HG03025 (cell line): ENCODE data around the gene CTLA4.
A peak's percentile ranks its signal among the peaks of the same experiment; 100 is the strongest.
"Not testable (repeated sequence)": the region's sequence is repeated elsewhere in the genome, so short reads cannot be mapped to it uniquely, and the experiment has no call there.

ENCODE experiments used
- ATAC-seq: cut with Tn5 transposase; IDR thresholded peaks from one replicate; pipeline ENCODE4 v1.9.1; 2021; ENCODE audit warnings: mild to moderate bottlenecking, moderate library complexity; ENCODE audit not compliant: unreplicated experiment, low FRiP score

The CTLA4 gene

DNA sequence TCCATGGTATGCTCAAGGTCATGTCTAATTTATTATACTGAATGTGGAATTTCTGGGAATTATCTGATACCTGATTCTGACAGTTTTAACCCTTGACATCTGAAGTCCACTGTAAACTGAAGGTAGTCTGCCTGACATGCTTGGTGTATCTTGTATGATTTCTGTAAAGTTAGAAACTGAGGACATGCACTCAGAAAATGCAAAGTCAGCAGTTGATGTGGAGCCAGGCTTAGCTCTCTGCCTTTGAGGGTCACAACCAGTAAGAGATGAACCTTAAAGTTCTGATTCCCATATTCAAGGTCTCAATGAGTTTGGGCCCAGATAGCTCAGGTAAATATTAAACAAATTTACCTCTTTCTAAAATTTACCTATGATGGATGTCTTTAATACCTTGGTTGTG is 12.3 kb upstream of the CTLA4 start:
- no peak for ATAC-seq

DNA sequence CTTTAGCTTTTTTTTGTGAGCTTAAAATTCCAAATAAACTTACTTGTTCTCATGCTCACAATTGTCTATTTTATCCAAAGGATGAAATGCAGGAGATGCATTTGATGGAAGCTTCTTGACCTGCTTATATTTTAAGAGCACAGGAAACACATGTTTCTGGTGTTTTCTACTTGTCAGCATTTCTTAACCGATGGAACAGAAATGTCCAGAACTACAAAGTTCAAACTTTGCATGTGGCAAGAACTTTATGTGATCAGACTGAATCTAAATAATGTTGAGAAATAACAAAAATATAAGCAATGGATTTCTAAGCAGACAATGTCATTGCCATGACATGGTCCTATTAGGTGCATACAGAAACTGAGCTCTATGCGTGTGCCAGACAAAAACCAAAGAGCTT is 9.9 kb upstream of the CTLA4 start:
- no peak for ATAC-seq

DNA sequence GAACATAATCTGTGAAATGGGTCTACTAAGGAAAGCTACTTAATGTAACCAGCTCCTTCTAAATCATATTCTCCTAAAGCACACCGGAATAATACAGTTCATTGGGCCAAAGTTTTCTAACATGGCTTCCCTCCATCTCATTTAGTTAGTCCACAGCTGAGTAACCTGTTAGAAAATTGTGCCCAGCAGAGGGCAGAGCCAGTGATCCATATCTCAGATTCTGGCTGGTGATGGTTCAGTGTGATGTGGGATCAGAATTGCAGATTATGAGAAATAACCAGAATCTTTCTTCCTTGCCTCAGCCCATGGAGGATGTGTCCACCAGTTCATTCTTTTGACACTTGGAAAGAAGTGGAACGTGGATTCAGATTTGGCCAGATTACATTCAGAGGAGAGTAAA is 9.4 kb upstream of the CTLA4 start:
- no peak for ATAC-seq

DNA sequence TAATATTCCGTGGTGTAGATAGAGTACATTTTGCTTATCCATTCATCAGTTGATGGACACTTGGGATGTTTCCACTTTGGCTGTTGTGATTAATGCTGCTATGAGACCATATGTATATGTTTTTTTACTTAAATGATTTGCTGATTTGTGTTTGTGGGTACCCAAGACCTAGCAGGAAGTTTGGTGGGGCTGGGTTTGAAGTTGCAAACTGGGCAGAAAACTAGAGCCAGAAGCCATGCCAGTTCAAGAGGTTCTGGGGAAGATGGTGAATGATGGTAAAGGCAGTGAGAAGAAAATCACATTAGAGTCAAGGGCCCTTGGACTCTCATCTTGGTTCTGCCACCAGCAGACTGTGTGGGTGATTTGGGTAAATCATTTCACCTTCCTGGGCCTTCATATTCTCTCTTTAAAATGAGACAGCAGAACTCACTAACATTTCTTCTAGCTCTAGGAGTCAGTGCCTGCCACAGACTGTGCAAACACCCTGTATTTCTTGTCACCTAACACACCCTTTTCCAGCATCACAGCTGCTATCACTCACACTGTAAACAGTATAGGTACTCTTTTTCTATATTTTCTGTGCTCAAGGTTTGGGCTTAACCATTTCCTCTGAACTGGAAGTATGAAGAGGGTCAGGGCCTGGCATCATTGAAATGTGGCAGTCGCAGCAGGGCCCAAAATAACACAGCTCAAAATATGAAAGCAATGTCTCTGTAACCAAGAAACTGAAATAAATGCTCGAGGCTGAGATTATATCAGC is 8.4 kb upstream of the CTLA4 start:
- ATAC-seq = no peak

DNA sequence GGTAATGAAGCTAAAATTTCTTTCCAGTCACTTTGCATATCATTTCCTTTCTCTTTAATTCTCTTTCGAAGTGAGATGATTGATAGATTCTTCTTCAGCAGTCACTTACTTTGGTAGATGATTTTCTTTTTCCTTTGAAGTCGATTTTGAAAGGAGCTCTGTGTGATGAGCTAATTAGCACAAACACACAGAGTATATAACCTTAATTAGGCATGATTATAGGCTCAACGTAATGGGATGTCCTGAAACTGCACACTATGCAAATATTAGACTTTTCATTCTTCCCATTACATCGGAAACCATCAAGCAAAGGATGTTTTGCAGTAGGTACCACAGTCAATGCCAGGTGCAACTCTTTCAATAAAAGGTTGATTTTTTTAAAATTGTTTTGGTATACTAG is 6.4 kb upstream of the CTLA4 start:
- ATAC-seq = no peak

DNA sequence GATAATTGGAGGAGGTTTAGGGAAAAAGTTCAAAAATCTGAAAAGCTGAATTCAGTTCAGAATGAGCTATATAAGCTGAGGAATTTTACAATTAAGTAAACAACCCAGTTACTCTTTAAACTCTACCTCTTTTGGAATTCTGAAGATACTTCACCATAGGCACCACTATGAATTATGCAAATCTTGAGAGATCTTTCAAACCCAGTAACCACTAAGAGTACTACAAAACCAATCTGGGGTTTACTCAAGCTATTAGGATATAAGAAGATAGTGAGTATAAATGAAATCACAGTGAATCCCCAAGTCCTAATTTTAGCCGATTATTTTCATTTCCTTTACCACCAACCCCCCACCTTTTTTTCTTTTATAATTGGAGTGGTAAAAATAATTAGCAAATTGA is 6.0 kb upstream of the CTLA4 start:
- ATAC-seq = no peak

DNA sequence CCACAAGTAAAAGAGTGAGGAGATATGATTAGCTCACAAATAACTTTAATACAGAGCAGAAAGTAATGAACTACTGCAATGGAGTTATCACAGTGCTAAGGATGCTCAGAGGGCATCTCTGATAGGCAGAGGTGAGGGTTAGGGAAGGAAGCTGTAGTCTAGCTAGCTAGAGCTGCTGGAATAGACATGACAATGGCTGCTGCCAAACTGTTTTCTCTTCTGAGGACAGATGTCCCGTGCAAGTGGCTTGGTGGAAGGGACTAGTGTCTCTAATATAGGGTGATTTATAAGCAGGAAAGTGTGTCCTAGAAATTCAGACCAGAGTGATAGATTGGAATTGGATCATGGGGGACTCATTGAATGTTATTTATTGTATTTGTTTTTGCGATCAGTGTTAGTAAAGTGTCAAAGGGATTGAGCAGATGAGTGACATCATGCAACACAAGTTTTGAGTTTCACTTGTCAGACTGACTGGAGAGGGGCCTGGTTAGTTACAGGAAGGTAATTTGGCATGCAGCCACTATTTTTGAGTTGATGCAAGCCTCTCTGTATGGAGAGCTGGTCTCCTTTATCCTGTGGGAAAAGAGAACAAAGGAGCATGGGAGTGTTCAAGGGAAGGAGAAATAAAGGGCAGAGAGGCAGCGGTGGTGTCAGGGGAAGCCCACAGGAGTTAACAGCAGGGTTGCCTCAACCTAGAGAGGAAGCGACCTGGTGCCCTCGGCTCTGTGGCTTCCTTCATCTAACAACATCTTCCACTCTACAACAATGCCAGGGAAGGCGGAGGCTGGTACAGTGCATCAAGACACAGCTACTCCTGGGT is 1.9 kb downstream of the CTLA4 start:
- ATAC-seq = no peak

DNA sequence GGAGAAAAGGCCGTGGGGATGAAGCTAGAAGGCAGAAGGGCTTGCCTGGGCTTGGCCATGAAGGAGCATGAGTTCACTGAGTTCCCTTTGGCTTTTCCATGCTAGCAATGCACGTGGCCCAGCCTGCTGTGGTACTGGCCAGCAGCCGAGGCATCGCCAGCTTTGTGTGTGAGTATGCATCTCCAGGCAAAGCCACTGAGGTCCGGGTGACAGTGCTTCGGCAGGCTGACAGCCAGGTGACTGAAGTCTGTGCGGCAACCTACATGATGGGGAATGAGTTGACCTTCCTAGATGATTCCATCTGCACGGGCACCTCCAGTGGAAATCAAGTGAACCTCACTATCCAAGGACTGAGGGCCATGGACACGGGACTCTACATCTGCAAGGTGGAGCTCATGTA is 2.9 kb downstream of the CTLA4 start:
- no peak for ATAC-seq

DNA sequence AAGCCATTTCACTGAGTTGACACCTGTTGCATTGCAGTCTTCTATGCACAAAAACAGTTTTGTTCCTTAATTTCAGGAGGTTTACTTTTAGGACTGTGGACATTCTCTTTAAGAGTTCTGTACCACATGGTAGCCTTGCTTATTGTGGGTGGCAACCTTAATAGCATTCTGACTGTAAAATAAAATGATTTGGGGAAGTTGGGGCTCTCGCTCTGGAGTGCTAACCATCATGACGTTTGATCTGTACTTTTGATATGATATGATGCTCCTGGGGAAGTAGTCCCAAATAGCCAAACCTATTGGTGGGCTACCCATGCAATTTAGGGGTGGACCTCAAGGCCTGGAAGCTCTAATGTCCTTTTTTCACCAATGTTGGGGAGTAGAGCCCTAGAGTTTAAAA is 3.4 kb downstream of the CTLA4 start:
- no peak for ATAC-seq

DNA sequence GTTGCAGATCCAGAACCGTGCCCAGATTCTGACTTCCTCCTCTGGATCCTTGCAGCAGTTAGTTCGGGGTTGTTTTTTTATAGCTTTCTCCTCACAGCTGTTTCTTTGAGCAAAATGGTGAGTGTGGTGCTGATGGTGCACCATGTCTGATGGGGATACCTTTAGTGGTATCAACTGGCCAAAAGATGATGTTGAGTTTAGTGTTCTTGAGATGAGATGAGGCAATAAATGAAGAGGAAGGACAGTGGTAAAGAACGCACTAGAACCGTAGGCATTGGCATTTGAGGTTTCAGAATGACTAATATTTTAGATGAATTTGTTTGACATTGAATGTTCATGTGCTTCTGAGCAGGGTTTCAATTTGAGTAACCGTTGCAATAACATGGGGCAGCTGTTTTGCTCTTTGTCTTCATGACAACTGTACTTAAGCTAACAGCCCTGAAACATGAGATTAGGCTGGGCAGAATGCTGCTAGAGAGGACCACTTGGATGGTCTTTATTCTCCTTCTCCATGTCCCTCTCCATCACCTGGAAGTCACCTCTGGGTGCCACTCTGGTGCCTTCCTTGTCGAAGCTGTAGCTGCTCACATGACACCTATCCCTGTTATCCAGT is 3.9 kb downstream of the CTLA4 start:
- peak; percentile 94 for ATAC-seq

DNA sequence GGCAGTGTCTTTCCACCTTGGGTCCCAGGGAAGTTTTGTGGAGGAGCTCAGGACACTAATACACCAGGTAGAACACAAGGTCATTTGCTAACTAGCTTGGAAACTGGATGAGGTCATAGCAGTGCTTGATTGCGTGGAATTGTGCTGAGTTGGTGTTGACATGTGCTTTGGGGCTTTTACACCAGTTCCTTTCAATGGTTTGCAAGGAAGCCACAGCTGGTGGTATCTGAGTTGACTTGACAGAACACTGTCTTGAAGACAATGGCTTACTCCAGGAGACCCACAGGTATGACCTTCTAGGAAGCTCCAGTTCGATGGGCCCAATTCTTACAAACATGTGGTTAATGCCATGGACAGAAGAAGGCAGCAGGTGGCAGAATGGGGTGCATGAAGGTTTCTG is 5.9 kb downstream of the CTLA4 start:
- ATAC-seq = no peak

DNA sequence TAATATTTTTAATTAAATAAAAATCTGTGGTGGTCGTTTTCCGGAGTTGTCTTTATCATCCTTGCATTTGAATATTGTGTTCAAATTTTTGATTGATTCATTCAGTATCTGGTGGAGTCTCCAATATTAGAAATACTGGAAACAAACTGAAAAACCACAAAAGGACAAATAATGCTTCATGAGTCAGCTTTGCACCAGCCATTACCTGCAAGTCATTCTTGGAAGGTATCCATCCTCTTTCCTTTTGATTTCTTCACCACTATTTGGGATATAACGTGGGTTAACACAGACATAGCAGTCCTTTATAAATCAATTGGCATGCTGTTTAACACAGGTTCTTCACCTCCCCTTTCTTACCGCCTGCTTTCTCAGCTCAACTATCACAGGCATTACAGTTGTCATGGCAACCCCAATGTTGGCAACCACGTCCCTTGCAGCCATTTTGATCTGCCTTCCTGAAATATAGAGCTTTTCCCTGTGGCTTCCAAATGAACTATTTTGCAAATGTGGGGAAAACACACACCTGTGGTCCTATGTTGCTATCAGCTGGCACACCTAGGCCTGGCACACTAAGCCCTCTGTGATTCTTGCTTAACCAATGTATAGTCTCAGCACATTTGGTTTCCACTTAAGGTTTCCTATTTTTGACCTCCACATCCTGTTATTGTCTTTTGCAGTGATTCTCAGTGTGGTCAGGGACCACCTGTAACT is 6.5 kb downstream of the CTLA4 start:
- no peak for ATAC-seq

DNA sequence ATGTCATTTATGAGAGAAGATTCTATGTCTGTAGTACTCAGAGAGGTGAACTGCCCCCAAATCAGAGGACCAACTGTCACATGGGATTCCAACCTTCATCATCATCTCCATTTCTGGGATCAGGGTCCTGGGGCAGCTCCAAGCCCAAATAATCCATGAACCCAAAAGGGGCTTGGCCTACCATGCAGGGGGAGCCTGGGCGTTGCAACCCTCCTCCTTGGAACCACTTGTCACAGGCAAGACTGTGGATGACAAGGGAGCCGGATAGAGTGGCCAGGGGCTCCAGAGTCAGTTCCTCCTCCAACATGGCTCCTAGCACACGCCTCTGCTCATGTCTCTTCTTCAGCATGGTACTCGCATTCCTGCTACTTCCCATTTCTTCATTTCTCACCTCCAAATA is 7.9 kb downstream of the CTLA4 start:
- no peak for ATAC-seq

DNA sequence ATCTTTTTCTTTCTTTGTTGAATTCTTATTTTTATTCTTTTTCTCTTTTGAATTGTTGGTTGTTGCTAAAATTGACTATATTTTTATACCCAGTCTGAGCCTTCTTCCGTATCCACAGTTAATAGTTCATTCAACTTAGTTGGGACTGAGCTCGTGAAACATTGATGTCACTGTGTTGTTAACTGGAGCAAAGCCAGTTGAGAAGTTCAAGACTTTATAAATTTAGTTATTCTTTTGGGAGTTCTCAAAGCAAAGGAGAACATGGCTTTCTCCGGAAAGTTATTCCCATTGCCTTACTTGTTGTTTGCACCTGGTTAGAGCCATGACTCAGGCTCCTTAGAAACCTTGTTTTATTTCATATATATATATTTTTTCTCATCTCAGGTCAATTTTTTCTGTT is 8.8 kb downstream of the CTLA4 start:
- no peak for ATAC-seq

DNA sequence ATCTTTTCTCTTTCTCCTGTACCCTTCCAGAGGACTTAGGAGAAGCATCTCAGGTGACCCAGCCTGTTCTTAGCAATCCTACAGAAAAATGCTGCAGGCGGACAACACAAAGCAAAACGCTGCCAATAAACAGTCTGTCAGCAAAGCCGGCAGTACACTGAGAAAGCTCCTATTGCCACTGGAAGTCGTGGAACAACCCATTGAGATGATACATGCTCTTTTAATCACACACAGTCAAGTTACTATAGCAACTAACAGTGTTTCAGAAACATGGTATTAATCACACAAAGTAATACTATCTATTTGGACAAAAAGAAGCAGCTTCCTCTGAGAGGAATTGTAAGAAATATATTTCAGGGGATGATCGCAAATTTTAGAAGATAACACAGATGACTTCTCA is 10.5 kb downstream of the CTLA4 start:
- no peak for ATAC-seq

DNA sequence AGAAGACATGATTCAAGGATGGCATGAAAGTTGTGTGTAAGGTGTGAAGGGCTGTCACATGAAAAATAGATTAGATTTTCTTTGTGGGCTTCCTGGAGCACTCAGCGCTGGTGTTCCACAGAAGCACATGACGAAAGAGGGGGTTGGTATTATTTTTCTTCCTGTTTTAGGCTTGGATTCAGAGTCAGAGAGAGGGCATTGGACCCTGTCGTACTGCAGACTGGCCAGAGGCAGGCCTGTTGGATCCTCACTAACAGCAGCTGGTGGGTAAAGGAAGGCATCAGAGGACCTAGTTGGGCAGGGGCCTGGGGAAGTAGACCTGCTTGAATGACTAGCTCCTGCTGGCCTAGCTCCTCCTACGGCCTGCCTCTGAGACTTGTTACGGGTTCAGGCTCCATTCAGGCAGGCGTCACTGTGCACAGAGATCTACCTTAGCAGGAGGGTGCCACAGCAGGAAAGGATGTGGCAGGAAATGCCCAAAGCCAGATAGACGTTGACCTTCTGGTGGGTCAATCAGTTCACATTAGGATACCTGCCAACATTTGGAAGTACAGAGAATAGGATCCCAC is 13.1 kb downstream of the CTLA4 start:
- no peak for ATAC-seq

DNA sequence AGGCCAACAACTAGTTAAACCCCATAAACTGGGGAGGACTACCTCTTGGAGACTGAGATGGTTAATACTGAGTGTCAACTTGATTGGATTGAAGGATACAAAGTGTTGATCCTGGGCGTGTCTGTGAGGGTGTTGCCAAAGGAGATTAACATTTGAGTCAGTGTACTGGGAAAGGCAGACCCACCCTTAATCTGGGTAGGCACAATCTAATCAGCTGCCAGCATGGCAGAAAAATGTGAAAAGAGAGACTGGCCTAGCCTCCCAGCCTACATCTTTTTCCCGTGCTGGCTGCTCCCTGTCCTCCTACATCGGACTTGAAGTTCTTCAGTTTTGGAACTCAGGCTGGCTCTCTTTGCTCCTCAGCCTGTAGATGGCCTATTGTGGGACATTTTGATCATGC is 13.6 kb downstream of the CTLA4 start:
- ATAC-seq = not testable (repeated sequence)

DNA sequence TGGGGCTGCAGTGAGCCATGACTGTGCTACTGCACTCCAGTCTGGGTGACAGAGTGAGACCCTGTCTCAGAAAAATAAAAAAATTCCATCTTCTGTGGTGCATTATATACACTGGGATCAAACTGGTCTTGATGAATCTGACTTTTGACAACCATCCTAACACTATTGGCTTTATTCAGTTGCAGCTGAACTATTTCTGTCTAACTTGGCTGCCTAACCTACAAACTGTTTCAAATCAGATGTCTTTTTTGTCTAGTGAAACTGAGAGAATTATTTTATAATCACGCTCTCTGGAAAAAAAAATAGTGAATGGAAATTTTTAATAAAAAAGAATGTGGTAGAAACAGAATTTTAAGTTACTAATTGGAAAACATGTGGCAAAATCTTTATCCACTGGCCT is 15.0 kb downstream of the CTLA4 start:
- ATAC-seq = no peak

DNA sequence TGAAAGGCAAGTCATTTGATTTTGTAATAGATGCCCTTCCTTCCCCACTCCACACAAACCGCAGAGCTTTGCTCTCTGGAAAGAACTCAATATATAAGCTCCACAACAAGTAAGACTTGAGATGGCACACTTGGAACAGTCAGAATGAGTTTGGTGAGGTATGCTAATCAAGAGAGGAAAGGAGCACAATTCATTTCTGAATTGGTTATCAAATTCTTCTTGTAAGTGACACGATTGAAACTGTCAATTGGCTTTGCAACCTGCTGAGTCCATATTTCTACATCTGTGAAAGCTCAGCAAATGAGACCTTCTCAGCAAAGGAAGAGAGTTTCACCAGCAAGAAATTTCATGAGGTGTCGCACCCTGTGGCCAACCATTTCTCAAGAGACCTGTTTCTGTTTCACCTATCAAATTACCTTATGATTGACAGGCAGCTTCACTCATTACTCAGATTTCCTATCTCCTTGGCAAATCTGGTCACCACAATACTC is 19.1 kb downstream of the CTLA4 start:
- no peak for ATAC-seq

DNA sequence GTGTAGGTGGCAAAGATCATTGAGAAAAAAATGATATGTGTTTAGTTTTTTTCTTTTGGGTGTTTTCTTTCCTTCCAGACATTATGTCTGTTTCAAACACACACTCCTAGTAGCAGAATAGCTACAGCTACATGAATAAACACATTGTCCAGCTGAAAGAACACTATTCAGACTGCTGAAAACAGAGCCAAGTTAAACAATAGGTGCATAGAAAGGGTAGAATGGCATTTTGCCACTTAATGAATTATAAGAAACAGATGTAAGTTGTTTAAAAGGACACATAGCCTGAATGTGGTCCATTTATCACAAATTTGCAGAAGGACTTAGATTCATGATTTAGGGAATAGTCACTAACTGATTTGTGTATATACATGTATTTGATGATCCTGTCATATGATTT is 20.1 kb downstream of the CTLA4 start:
- no peak for ATAC-seq

DNA sequence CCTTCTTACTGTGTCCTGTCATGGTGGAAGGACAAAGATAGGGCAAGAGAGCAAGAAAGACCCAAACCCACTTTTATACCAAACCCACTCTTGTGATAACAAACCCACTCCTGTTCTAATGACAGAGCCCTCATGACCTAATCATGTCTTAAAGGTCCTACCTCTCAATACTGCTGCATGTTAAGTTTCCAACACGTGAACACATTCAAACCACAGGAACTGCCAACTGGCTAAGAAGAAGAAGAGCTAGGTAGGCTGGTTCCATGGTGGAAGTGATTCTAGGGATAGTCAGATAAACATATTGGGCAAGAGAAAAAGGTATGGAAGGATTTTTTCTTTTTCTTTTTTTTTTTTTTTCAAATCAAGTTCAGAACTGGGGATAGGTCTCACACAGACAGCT is 22.0 kb downstream of the CTLA4 start:
- no peak for ATAC-seq
